Activated CD4-positive, alpha-beta T cell treated with anti-CD3 and anti-CD28 coated beads, Interleukin-2, amount 50 U/mL, for 1 hour (primary cell): Measurements from ENCODE around the gene OSTC.
A peak's percentile ranks its signal among the peaks of the same experiment; 100 is the strongest.

ENCODE experiments used
- DNase-seq: peaks from one replicate; pipeline ENCODE4 v3.0.0-alpha.2; 2020

Gene OSTC

DNA sequence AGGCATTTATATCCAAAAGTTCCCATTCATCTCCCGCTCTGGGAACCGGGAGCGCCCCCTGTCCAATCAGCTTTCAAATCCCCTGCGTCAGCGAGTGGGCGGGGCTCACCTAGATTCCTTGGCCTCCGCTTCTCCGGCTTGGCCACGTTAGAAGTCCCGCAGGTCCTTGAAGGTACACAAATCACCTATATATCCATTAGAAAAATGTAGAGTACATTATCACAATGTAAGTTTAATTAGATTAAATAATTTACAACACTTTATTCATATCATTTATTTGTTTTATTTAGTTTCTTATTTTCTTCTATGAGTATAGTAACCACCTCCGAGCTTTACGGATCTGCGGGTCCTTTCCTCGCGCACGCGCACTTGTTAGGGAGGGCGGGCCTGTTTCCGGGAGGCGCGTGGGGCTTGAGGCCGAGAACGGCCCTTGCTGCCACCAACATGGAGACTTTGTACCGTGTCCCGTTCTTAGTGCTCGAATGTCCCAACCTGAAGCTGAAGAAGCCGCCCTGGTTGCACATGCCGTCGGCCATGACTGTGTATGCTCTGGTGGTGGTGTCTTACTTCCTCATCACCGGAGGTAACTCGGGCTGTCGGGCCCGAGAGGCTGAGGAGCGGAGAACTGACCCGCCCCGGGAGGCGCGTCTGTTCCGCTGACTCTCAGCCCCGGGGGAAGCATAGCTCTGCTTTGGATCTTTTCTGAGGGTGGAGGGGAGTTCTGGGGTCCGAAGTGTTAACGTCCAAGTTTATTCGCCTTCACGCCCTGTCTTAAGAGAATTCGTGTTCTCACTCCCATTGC, at the start of gene OSTC:
TSS of gene OSTC (plus strand) at position 388 of the 802 bp plus-strand sequence. CDS start at position 445, 57 bp downstream.
- peak; percentile 92 for DNase-seq

DNA sequence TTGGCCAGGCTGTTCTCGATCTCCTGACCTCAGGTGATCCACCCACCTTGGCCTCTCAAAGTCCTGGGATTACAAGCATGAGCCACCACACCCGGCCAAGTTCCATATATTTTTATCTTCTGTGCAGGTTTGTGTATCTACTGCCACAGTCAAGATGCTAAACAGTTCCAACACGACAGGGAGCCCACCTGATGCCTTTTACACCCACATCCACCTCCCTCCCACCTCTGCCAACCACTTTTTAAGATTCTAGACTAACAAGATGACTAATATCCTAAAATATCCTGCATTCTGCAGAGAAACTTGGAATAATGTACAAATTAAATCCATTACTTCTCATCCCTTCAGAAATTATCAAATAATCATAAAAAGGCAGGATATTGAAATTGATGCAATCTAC, 49.3 kb upstream of the OSTC start:
- DNase-seq, result no peak

DNA sequence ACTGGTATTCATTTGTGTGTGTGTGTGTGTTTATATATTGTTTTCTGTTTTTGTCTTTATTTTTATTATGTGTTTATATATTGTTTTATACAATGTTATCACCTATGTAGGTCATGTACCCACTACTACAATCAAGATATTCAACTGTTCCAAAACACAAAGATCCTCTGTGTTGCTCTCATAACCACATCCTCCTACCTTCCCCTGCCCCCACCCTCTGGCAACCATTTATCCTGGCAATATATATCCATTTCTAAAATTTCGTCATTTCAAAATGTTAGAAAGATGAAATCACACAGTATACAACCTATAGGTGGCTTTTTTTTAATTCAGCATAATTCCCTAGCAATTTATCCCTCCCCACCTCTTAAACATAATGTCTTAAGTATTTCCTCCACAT, 48.9 kb upstream of the OSTC start:
- no peak for DNase-seq

DNA sequence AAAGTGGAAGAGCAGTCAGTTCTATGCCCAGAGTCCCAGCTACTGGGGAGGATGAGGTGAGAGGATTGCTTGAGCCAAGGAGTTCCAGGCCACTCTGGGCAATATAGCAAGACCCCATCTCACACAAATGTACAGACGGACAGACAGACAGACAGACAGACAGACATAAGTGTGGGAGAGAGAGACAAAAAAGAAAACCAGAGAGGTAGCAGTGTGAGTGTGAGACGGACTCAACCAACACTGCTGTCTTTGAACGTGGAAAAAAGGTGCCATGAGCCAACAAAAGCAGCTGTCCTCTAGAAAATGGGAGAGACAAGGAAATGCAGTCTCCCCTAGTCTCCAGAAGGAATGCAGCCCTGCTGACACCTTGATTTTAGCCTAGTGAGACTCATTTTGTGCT, 48.2 kb upstream of the OSTC start:
- no peak for DNase-seq

- DNase-seq, result no peak
These were observed 43.2 kb upstream of the OSTC start for GRCh38 chr4:108607079-108607815.

DNA sequence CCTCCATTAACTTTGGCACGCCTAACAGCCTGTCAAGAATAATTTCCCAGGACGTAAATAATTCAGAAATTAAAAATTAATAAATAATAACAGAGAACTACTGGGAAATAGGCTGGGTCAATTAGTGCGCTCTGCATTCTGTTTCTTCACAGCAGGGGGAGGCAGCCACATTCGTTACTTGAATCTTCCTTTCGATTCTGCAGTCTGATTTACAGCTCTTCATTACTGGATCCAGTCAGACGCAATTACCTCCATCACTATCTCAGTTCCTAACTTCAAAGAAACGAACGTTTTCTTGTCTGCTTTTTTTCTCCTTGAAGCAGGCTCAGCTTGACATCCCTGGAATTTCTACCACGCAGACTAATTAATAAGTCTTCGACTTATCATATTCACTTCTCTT, 39.0 kb upstream of the OSTC start:
- DNase-seq, result no peak

GRCh38 chr4:108612365-108612764, 38.0 kb upstream of the OSTC start:
- DNase-seq, result no peak

DNA sequence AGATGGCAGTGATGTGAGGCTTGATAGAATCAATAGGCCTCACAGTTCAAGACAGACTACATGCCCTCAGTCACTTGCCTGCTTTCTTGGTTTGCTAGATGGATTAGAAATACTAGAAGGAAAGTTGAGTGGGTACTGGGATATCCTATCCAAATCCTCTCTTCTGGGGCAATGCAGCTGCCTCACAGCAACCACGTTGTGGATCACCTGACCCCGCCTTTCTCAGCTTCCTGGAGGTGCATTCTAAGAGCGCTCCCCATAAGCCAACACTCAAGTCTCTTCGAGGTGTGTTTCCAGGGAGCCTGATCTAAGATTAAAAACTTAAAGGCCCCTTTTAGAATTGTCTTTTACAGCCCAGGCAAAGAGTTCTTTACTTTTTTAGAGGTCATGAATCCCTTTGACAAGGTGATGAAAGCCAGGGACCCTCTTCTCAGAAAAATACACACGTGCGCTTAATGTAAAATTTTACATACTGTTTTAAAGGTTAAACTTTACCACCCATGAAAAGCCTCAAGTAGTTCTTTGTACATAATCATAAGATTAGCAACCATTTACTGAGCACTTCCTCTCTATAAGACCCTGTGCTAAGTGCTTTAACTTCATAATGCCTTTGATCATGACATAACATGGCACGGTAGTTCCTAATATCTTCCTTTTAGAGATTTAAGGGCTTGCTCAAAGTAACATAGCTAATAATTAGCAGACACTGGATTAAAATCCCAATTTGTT, 30.9 kb upstream of the OSTC start:
- peak; percentile 14 for DNase-seq

DNA sequence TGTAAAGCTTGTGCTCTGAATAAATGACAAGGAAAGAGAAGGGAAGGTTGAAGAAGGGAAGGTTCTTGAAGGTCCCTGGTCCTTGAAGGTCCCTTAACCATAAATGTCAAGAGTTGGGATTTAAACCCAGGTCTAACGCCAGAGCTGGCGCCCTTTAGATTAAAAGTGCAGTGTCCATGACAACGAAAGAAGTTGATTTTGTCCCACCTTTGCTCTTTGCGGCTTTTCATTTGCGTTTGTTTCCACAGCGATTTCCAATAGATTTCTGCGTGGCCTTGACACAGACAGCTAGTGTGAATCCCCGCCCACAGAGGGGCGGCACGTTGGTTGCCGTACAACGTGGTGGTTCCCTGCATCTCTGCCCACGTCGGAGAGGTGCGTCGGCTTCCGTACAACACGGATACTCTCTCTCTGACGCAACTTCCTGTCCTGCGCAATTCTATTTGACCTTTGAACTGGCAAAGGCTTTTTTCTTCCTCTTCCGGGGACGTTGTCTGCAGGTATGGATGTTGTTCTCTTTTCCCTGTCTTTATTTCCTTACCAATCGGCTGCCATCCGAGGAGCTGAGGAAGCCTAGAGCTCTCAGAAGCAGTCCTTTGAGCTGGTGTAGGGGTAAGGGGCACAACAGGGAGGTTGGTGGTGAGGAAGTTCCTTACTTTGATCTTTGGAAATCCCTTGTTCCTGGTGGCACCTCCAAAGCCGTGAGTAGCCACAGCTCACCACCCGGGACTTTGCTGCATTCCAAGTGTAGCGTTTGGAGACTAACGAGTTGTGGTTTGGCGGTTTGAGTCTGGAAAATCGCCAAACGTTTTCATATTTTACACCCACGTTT, 30.1 kb upstream of the OSTC start, which contains the start of gene RPL34:
TSS of gene RPL34 (plus strand) at position 476 of the 832 bp plus-strand sequence. CDS start 1,384 bp downstream, outside the sequence.
- peak; percentile 95 for DNase-seq

DNA sequence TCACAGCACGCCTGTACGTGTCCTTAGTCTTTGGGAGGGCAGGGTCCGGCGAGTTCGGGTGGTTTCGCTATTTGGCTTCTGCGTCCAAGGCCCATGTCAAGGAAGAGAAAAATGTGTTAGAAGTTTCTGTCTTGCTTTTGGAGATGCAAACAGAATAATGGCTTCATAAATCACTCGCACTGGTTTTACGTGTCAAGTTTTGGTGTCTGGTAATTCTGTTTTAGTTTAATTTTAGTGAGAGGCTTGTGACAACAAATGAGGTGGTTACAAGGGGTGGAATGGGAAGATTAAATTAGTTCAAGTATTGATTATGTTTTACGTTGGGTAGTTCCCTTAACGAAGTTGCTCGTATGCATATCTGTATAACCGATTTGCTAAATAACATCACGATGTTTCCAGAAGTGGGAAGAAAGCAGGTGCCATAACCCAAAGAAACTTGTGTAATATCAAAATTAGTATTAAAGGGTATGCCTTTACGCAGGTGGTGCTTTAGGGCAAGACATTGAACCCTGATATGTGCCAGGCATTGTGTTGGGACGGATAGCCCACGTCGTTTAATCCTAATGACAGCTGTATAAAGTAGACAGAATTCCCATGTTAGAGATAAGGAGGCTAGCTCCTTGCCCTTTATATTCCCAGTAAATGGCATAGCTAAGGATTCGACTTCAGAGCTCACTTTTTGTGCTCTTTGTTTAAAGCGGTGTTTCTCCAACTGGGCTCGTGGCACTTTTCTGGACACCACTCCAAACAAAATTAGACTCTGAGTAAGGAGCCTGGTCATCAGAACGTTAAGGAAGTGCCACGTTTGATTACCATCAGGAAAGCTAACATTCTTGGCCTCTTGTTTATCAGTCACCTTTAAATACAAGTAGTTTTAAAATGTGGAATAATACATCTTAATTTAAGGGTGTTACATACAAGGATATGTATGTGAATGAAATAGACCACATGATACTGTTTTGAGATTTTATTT, 29.2 kb upstream of the OSTC start:
- no peak for DNase-seq

DNA sequence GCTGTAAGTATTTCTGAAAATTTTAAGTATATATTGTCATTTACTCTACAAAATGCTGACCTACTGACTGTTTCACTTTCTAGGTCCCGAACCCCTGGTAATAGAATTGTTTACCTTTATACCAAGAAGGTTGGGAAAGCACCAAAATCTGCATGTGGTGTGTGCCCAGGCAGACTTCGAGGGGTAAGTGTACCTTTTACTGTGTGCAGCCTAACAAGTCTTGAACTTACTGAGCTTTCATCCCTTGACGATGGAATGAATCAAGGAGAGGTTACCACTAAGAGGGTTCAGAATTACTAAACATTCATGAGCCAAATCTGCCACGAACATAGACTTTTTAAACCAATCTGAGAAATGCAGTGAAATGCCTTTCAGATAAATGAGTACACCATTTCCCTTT, 28.4 kb upstream of the OSTC start:
- DNase-seq, result no peak

- no peak for DNase-seq
These were observed 27.6 kb upstream of the OSTC start for GRCh38 chr4:108622828-108623227.

DNA sequence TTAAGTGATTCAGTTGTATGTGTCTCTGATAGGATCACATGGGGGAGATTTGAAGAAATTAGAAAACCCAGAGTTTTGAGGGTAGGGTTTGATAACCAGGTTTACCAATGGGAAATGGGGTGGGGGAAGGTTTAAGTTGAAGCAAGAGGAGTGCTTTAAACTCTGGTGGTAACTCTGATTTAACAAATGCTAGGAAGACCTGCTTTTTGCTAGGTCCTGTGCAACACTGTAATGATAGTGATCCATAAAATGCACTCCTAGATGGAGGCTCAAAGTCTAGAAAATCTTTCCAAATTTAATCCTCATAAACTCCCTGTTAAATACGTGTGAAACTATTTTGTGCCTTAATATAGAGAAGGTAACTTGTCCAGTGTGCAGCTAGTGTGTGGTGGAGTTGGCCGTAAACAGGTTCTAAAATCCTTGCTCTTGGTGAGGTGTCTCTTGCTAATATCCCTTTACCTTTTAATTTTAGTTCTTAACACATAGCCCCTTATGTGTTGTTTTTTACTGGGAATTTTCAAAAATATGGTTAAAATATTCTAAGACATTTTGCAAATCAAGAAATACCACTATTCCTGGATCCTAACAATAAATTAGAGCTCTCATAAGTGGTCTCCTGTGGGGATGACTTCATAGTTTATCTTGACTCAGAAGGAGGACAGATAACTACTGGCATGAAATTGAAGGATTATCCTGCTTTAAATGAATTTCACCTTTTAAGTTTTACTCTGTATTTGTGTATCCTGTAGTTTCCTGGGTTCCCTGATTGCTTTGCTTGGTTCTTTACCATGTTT, 25.9 kb upstream of the OSTC start:
- DNase-seq, result no peak

- no peak for DNase-seq
These were observed 24.3 kb upstream of the OSTC start for GRCh38 chr4:108626056-108626455.

GRCh38 chr4:108628411-108628810, 22.0 kb upstream of the OSTC start:
- no peak for DNase-seq

DNA sequence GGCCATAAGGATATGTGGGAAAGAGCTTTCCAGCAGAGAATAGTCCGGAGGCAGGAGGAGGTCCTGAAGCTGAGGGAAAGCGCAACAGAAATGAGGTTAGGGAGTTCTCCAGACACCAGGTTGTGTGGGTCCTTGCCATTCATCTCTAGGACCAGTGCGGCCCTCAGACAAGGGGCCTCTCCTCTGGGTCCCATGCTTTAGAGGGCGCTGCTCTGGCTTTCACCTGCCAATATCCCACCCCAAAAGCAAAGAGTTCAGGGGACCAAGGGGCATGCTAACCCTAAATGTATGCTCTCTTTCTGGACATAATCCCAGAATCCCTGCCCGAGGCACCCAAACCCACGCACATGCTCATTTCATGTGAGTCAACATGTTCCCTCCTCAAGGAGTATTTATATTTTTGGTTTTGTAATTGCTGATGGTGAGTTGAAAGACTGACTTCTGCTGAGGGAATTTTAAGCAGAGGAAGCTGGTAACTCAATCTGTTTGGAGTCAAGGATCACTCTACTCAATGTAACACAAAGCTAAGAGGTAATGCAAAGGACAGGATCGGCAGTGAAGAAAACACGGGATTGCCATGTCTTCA, 15.2 kb upstream of the OSTC start:
- no peak for DNase-seq

DNA sequence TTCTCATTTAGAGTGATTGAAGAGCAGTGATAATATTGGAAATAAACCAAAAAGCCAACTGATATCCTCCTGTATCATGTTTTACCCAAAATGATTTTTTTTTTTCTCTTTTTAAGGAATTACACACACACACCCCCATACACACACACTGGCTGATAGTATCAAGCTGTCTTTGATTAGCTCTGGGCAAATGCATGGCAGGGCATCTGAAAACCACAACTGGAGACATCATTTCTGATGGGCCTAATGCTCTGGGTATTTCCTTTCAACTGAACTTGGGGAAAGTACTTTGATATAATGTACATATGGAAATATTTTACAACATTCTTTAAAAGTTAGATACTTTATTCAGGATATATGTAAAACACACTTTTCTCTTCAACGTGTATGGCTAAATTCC, 14.2 kb upstream of the OSTC start:
- DNase-seq, result no peak

DNA sequence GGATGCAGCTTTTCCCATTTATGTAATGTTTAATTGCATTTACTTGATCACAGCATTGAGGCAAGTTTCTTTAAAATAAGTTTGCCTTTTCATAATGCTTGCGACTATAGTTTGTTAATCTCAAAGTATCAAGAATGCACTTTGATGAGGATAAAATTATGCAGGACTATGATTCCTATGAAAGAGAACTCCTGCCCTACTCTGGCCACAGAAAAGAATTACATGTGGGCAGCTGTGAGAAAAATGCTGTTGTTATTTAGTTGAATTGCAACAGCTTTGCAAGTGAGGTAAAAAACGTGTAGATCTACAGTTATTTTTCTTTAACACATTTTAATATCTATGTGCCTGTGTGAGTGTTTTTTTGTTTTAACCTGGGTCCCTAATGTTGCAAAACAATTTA, 12.5 kb upstream of the OSTC start:
- DNase-seq, result no peak

GRCh38 chr4:108644237-108644636, 6.2 kb upstream of the OSTC start:
- DNase-seq, result no peak

- DNase-seq, result no peak
These were observed 3.7 kb upstream of the OSTC start for GRCh38 chr4:108646706-108647105.
